ENCODE measurements around the gene NKX3-2. TPM values are rescaled to one million over a fixed set of nuclear protein-coding genes. Genes with fewer than 3 reads are reported as not detected.

NKX3-2 gene
- total RNA-seq, 2 experiments from 2014 or later, result not detected

- DNase-seq, result no peak
- POLR2A ChIA-PET, result interaction anchor here (0.9 kb wide), 1 partner anchor 12 kb away, joined by 3 read pairs; no protein-coding TSS in a partner anchor
Measured at GRCh38 chr4:13527192-13527980, 16.9 kb downstream of the NKX3-2 start.

GRCh38 chr4:13526658-13527057, 17.6 kb downstream of the NKX3-2 start:
- H3K27ac Mint-ChIP-seq, result no peak overlapping the region
- DNase-seq (no peak), ATAC-seq (no peak)
- intact Hi-C loops (cut with micrococcal nuclease), result no loop called here
- CTCF ChIA-PET, result interaction anchor here (0.6 to 6.0 kb wide), 5 partner anchors 10 to 166 kb away, joined by 3 to 31 read pairs (median 5); partner anchors contain the start of genes NKX3-2 and RAB28
- H3K27me3 Mint-ChIP-seq, result peaks cover 91% of the 10 kb centered on the region
- no peak overlapping the region for H3K4me3 Mint-ChIP-seq
- no peak for TF ChIP-seq CTCF (IDR thresholded peaks at IDR 0.05)
- peaks cover 13% of the 10 kb centered on the region for H3K36me3 Mint-ChIP-seq (ENCODE audit: low read depth)
- H3K9me3 Mint-ChIP-seq, result peaks cover 9% of the 10 kb centered on the region
- H3K4me1 Mint-ChIP-seq (ENCODE audit: low read depth), result peaks cover 44% of the 10 kb centered on the region
- POLR2A ChIA-PET, result no interaction called here

More at GRCh38 chr4:13527192-13527980, 16.9 kb downstream of the NKX3-2 start:
- H3K4me3 Mint-ChIP-seq, result no peak overlapping the region
- CTCF ChIA-PET, result interaction anchor here (1.6 to 6.0 kb wide), 4 partner anchors 15 to 44 kb away, joined by 5 to 31 read pairs (median 12); partner anchors contain the start of genes NKX3-2 and RAB28
- H3K27me3 Mint-ChIP-seq, result peaks cover 88% of the 10 kb centered on the region
- H3K9me3 Mint-ChIP-seq, result peaks cover 9% of the 10 kb centered on the region
- intact Hi-C loops (cut with micrococcal nuclease), result no loop called here
- peaks cover 41% of the 10 kb centered on the region for H3K4me1 Mint-ChIP-seq (ENCODE audit: low read depth)
- peaks cover 13% of the 10 kb centered on the region for H3K36me3 Mint-ChIP-seq (ENCODE audit: low read depth)
- H3K27ac Mint-ChIP-seq, result no peak overlapping the region
- ATAC-seq, result peak; percentile 32
- no peak for TF ChIP-seq CTCF (IDR thresholded peaks at IDR 0.05)

GRCh38 chr4:13525606-13526281, 18.6 kb downstream of the NKX3-2 start:
- intact Hi-C loops (cut with micrococcal nuclease), result no loop called here
- POLR2A ChIA-PET, result interaction anchor here (1.5 kb wide), 1 partner anchor 11 kb away, joined by 5 read pairs; no protein-coding TSS in a partner anchor
- H3K4me1 Mint-ChIP-seq (ENCODE audit: low read depth), result peaks cover 35% of the 10 kb centered on the region
- CTCF ChIA-PET, result interaction anchor here (0.6 to 6.0 kb wide), 6 partner anchors 9 to 166 kb away, joined by 3 to 31 read pairs (median 5); partner anchors contain the start of genes NKX3-2 and RAB28
- peaks cover 89% of the 10 kb centered on the region for H3K27me3 Mint-ChIP-seq
- no peak for DNase-seq
- no peak overlapping the region for H3K27ac Mint-ChIP-seq
- TF ChIP-seq CTCF (IDR thresholded peaks at IDR 0.05), result no peak
- H3K36me3 Mint-ChIP-seq (ENCODE audit: low read depth), result peaks cover 10% of the 10 kb centered on the region
- no peak overlapping the region for H3K4me3 Mint-ChIP-seq
- peaks cover 9% of the 10 kb centered on the region for H3K9me3 Mint-ChIP-seq
- no peak for ATAC-seq

GRCh38 chr4:13524504-13525243, 19.6 kb downstream of the NKX3-2 start:
- Mint-ChIP-seq H3K27ac (no peak overlapping the region), H3K36me3 (ENCODE audit: low read depth) (peaks cover 10% of the 10 kb centered on the region), H3K4me1 (ENCODE audit: low read depth) (peaks cover 29% of the 10 kb centered on the region), H3K27me3 (peaks cover 83% of the 10 kb centered on the region), H3K4me3 (no peak overlapping the region), H3K9me3 (peaks cover 9% of the 10 kb centered on the region)
- CTCF ChIA-PET, result interaction anchor here (1.1 to 6.0 kb wide), 2 partner anchors 10 to 18 kb away, joined by 3 to 31 read pairs; partner anchors contain the start of gene NKX3-2
- POLR2A ChIA-PET, result interaction anchor here (0.8 to 1.5 kb wide), 3 partner anchors 8 to 41 kb away, joined by 3 to 5 read pairs (median 4); no protein-coding TSS in a partner anchor
- no peak for TF ChIP-seq CTCF (IDR thresholded peaks at IDR 0.05)
- ATAC-seq, result no peak
- intact Hi-C loops (cut with micrococcal nuclease), result no loop called here
- DNase-seq, result no peak
